SK-N-MC (cell line): ENCODE results near the gene TMCO4.
"Not testable (repeated sequence)": the region's sequence is repeated elsewhere in the genome, so short reads cannot be mapped to it uniquely, and the experiment has no call there.

Experiments
- DNase-seq: peaks from one replicate; pipeline ENCODE4 v3.0.0-alpha.2; 2011; ENCODE audit warnings: low read depth, low spot score
- H3K27ac ChIP-seq: fragments of 200-600 bp; sonication (generic); 2 replicates; pipeline ENCODE4 v1.5.1; 2016; ENCODE audit warnings: mixed run types
- H3K36me3 ChIP-seq: fragments of 200-600 bp; sonication (generic); 2 replicates; pipeline ENCODE4 v1.6.1; 2017; ENCODE audit warnings: antibody characterized with exemption, low read length, mixed read lengths; ENCODE audit not compliant: insufficient read depth
- H3K4me3 ChIP-seq: fragments of 200-600 bp; sonication (generic); 2 replicates; pipeline ENCODE4 v1.5.1; 2016
- H3K9ac ChIP-seq: fragments of 200-600 bp; sonication (generic); 2 replicates; pipeline ENCODE4 v1.8.0; 2017; ENCODE audit warnings: mixed run types, mixed read lengths; ENCODE audit not compliant: insufficient read length
- H3K9me3 ChIP-seq: fragments of 200-600 bp; sonication (generic); 2 replicates; pipeline ENCODE4 v1.6.1; 2017; ENCODE audit warnings: low read depth, mild to moderate bottlenecking, antibody characterized with exemption, low read length, moderate library complexity, mixed read lengths
- EZH2 ChIP-seq: fragments of 200-600 bp; sonication (generic); IDR thresholded peaks from one replicate; pipeline ENCODE4 v1.6.1; 2017; ENCODE audit warnings: antibody characterized with exemption
- FOXP2 ChIP-seq: optimal IDR thresholded peaks from 2 replicates; pipeline ENCODE3; 2011; ENCODE audit warnings: mild to moderate bottlenecking, moderate library complexity; ENCODE audit not compliant: insufficient read depth; ENCODE audit errors: extremely low read length, control extremely low read depth
- POLR2AphosphoS5 ChIP-seq: IDR thresholded peaks from 2 replicates; pipeline ENCODE4 v1.6.1; 2012; ENCODE audit warnings: mild to moderate bottlenecking, low read depth, low read length, borderline replicate concordance

Gene TMCO4

DNA sequence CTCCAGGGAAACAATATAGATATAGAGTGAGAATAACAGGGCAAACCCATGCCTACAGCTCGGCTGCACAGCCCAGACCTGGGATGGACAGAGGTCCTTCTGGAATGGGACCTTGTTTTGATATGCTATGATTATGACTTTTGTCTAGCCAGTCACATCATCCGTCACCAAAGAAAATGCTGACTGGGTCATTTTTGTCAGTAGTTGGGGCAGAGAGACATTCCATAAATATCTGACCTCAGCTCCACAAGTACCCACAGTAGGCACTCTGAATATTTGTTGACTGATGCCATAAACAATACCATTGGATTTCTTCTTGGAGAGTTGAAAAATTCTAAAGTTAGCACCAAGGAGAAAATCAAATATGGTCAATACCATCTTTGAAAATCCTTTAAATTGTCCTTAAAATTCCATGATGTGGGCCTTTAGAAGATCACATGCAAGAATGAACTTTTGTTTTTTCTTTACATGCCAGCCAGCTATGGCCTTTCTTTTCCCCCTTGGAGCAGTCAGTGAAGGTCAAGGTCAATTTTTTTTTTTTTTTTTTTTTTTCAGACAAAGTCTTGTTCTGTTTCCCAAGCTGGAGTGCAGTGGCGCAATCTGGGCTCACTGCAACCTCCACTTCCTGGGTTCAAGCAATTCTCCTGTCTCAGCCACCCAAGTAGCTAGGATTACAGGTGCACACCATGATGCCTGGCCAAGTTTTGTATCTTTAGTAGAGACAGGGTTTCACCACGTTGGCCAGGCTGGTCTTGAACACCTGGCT, 7.3 kb downstream of the TMCO4 start:
- no peak overlapping the region for H3K4me3 ChIP-seq
- DNase-seq = no peak
- TF ChIP-seq EZH2 (no peak), FOXP2 (no peak)
- H3K9ac ChIP-seq = no peak overlapping the region
- H3K27ac ChIP-seq = no peak overlapping the region
- no peaks in the 10 kb centered on the region for H3K36me3 ChIP-seq
- no peaks in the 10 kb centered on the region for H3K9me3 ChIP-seq

- H3K27ac ChIP-seq, H3K9me3 ChIP-seq, H3K4me3 ChIP-seq, H3K36me3 ChIP-seq, H3K9ac ChIP-seq: not testable (repeated sequence)
- DNase-seq = peak; percentile 10
Observed at GRCh38 chr1:19790061-19790975, 9.4 kb downstream of the TMCO4 start.

DNA sequence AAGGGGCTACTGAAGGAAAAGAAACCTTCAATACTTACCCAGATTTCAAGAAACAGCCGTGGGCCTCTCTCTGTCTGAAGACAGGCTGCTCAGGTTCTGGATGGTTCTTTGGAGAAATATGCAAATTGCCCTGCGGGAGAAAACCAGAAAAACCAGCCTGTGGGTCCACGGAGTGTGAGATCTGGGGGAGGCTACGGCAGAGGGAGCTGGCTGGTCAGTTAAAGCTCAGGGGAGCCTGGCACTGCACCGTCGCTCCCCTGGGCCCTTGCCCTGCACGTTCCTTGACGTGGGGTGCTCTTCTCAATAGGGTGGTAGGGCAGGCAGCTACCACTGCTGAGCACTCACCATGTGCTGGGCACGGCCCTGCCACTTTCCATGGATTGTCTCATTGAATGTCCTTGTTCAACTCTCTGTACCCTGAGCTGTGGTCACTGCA, 12.7 kb downstream of the TMCO4 start:
- Histone ChIP-seq H3K9me3 (no peaks in the 10 kb centered on the region), H3K9ac (no peak overlapping the region), H3K36me3 (no peaks in the 10 kb centered on the region), H3K4me3 (no peak overlapping the region), H3K27ac (no peak overlapping the region)
- TF ChIP-seq EZH2 = no peak
- DNase-seq = no peak

- DNase-seq = no peak
- no peak for TF ChIP-seq POLR2AphosphoS5
- TF ChIP-seq EZH2 = no peak
- no peak for TF ChIP-seq FOXP2
- no peak overlapping the region for H3K27ac ChIP-seq
- no peaks in the 10 kb centered on the region for H3K9me3 ChIP-seq
- H3K4me3 ChIP-seq = no peak overlapping the region
- no peaks in the 10 kb centered on the region for H3K36me3 ChIP-seq
- H3K9ac ChIP-seq = no peak overlapping the region
Observed at GRCh38 chr1:19785660-19786059, 14.1 kb downstream of the TMCO4 start.

GRCh38 chr1:19780267-19780877, 19.3 kb downstream of the TMCO4 start:
- no peaks in the 10 kb centered on the region for H3K36me3 ChIP-seq

DNA sequence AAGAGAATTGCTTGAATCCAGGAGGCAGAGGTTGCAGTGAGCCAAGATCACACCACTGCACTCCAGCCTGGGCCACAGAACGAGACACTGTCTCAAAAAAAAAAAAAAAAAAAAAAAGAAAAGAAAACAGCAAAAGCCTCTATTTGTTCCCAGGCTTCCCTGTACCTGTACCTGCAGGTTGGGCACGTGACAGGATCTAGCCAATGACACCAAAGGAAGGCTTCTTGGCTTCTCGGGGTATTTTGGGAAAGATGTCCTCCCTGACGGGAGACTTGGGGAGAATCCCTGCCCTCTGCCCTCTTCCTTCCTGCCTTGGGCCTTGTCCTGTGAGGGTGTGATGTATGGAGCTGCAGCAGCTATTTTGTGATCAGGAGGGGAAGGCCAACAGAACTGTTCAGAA, 22.8 kb downstream of the TMCO4 start:
- Histone ChIP-seq H3K4me3 (no peak overlapping the region), H3K36me3 (no peaks in the 10 kb centered on the region), H3K9me3 (no peaks in the 10 kb centered on the region), H3K9ac (no peak overlapping the region), H3K27ac (no peak overlapping the region)
- TF ChIP-seq EZH2 (no peak), FOXP2 (no peak), POLR2AphosphoS5 (no peak)
- DNase-seq = no peak

More at GRCh38 chr1:19780267-19780877, 19.3 kb downstream of the TMCO4 start:
- Histone ChIP-seq H3K4me3 (no peak overlapping the region), H3K27ac (no peak overlapping the region), H3K9me3 (no peaks in the 10 kb centered on the region), H3K9ac (no peak overlapping the region)
- DNase-seq = no peak
- TF ChIP-seq FOXP2 (no peak), EZH2 (no peak), POLR2AphosphoS5 (no peak)

DNA sequence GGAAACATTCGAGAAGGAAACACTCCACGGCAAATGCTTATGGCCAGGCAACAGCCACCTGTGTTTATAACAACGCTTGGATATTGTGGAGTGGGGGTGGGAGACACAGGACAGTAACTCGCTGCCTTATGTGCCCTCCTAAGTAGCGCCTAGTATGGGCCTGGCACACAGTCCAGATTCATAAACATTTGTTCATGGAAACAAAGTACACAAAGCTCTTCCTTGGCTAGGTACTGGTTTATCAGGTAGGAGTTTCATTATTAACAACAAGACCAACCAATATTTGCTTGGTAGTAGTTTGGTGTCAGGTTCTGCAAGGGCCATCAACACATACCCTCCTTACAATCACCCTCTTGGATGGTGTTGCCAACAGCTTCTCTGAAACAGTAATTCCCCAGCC, 23.4 kb downstream of the TMCO4 start:
- Histone ChIP-seq H3K4me3 (no peak overlapping the region), H3K27ac (no peak overlapping the region), H3K9ac (no peak overlapping the region), H3K36me3 (no peaks in the 10 kb centered on the region), H3K9me3 (no peaks in the 10 kb centered on the region)
- TF ChIP-seq FOXP2 (no peak), EZH2 (no peak), POLR2AphosphoS5 (no peak)
- no peak for DNase-seq

- DNase-seq = no peak
- Histone ChIP-seq H3K4me3 (no peak overlapping the region), H3K27ac (no peak overlapping the region), H3K9ac (no peak overlapping the region), H3K36me3 (no peaks in the 10 kb centered on the region), H3K9me3 (no peaks in the 10 kb centered on the region)
- TF ChIP-seq POLR2AphosphoS5 = no peak
- no peak for TF ChIP-seq EZH2
- no peak for TF ChIP-seq FOXP2
Observed at GRCh38 chr1:19775831-19776230, 23.9 kb downstream of the TMCO4 start.
